ENCODE measurements around the gene CADM2. TPM values are rescaled to one million over a fixed set of nuclear protein-coding genes. Genes with fewer than 3 reads are reported as not detected.

CADM2 gene
- total RNA-seq, 4 donors from 2014 or later, result 1.2 to 22.3 (median 2.4) TPM

GRCh38 chr3:85912980-85913379 is 954.2 kb downstream of the CADM2 start:
- TF ChIP-seq POLR2A (IDR thresholded peaks at IDR 0.05) (no peak), CTCF (IDR thresholded peaks at IDR 0.05) (no peak)
- H3K27ac ChIP-seq, result no peak overlapping the region
- no peaks in the 10 kb centered on the region for H3K9me3 ChIP-seq
- H3K4me1 ChIP-seq, result no peaks in the 10 kb centered on the region
- DNase-seq, result no peak
- H3K27me3 ChIP-seq, result no peaks in the 10 kb centered on the region
- H3K36me3 ChIP-seq, result no peaks in the 10 kb centered on the region
- H3K4me3 ChIP-seq, result no peak overlapping the region

GRCh38 chr3:85922374-85922773 is 963.6 kb downstream of the CADM2 start:
- no peaks in the 10 kb centered on the region for H3K4me1 ChIP-seq
- H3K4me3 ChIP-seq, result no peak overlapping the region
- TF ChIP-seq POLR2A (IDR thresholded peaks at IDR 0.05), result no peak
- no peak for TF ChIP-seq CTCF (IDR thresholded peaks at IDR 0.05)
- no peak overlapping the region for H3K27ac ChIP-seq
- no peaks in the 10 kb centered on the region for H3K27me3 ChIP-seq
- no peaks in the 10 kb centered on the region for H3K9me3 ChIP-seq
- no peak for DNase-seq
- no peaks in the 10 kb centered on the region for H3K36me3 ChIP-seq

GRCh38 chr3:85930718-85931117 is 971.9 kb downstream of the CADM2 start:
- Histone ChIP-seq H3K36me3 (no peaks in the 10 kb centered on the region), H3K4me1 (no peaks in the 10 kb centered on the region), H3K27ac (no peak overlapping the region), H3K27me3 (no peaks in the 10 kb centered on the region), H3K9me3 (no peaks in the 10 kb centered on the region), H3K4me3 (no peak overlapping the region)
- DNase-seq, result no peak
- no peak for TF ChIP-seq CTCF (IDR thresholded peaks at IDR 0.05)
- no peak for TF ChIP-seq POLR2A (IDR thresholded peaks at IDR 0.05)

GRCh38 chr3:85933326-85933725 is 974.5 kb downstream of the CADM2 start:
- Histone ChIP-seq H3K9me3 (no peaks in the 10 kb centered on the region), H3K4me3 (no peak overlapping the region), H3K27me3 (no peaks in the 10 kb centered on the region), H3K4me1 (no peaks in the 10 kb centered on the region), H3K27ac (no peak overlapping the region), H3K36me3 (no peaks in the 10 kb centered on the region)
- TF ChIP-seq CTCF (IDR thresholded peaks at IDR 0.05), result no peak
- no peak for TF ChIP-seq POLR2A (IDR thresholded peaks at IDR 0.05)
- DNase-seq, result no peak

- no peaks in the 10 kb centered on the region for H3K9me3 ChIP-seq
- DNase-seq, result no peak
- no peak overlapping the region for H3K27ac ChIP-seq
- no peaks in the 10 kb centered on the region for H3K4me1 ChIP-seq
- H3K36me3 ChIP-seq, result no peaks in the 10 kb centered on the region
- TF ChIP-seq POLR2A (IDR thresholded peaks at IDR 0.05) (no peak), CTCF (IDR thresholded peaks at IDR 0.05) (no peak)
- no peak overlapping the region for H3K4me3 ChIP-seq
- no peaks in the 10 kb centered on the region for H3K27me3 ChIP-seq
Observed at GRCh38 chr3:85935171-85935570, 976.4 kb downstream of the CADM2 start.

DNA sequence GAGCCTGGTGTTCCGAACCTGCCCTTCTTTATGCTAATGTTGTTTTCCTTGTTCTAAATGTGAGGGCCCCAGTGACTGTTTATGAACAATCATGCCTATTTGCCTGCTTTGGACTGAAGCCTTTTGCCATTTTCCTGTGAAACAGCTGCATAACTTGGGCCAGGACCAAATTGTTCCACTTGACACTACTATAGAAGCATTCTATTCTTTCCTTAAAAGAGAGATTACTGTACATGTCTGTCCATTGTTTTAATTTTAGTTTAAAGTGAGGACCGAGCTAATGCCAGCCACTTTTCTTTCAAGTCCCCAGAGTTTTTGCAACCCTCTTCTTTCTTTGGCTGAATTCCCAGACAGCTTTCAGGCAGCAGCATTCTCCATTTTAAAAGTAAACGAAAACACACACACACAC is 980.3 kb downstream of the CADM2 start:
- no peak for DNase-seq
- H3K4me3 ChIP-seq, result no peak overlapping the region
- TF ChIP-seq CTCF (IDR thresholded peaks at IDR 0.05) (no peak), POLR2A (IDR thresholded peaks at IDR 0.05) (no peak)
- no peaks in the 10 kb centered on the region for H3K36me3 ChIP-seq
- H3K27me3 ChIP-seq, result no peaks in the 10 kb centered on the region
- H3K4me1 ChIP-seq, result no peaks in the 10 kb centered on the region
- no peak overlapping the region for H3K27ac ChIP-seq
- H3K9me3 ChIP-seq, result no peaks in the 10 kb centered on the region
